ENCODE measurements around the gene TRPC5OS.

DNA sequence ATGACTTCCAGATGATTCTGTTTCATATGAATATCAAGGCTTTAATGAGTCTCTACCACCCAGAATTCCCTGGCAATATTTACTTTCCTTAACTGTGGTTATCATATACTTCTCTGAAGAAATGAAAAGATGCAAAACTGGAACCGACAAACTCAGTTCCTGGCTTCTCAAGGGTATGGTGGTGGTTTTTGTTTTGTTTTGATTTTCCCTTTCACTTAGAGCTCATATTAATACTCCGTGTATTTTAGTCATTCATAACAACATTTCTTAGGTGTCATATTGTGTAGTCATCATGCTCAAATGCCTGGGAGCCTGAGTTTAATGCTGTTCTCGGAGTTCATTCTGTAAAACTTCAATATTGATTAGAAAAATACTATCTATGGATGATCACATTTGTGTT, 665 bp downstream of the TRPC5OS start:
- no peak for TF ChIP-seq POLR2A (IDR thresholded peaks at IDR 0.05; ENCODE audit: control extremely low read depth in 1 of 2, low read depth in 2 of 2, low read length in 2 of 2)
- TF ChIP-seq CBX5 (IDR thresholded peaks at IDR 0.05; ENCODE audit: low read depth, low read length), result no peak
- TF ChIP-seq, protein P1, sequence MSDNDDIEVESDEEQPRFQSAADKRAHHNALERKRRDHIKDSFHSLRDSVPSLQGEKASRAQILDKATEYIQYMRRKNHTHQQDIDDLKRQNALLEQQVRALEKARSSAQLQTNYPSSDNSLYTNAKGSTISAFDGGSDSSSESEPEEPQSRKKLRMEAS (IDR thresholded peaks at IDR 0.05), result no peak
- TF ChIP-seq, protein P2, sequence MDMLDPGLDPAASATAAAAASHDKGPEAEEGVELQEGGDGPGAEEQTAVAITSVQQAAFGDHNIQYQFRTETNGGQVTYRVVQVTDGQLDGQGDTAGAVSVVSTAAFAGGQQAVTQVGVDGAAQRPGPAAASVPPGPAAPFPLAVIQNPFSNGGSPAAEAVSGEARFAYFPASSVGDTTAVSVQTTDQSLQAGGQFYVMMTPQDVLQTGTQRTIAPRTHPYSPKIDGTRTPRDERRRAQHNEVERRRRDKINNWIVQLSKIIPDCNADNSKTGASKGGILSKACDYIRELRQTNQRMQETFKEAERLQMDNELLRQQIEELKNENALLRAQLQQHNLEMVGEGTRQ (IDR thresholded peaks at IDR 0.05; ENCODE audit: low read length), result no peak
- TF ChIP-seq, protein P3, sequence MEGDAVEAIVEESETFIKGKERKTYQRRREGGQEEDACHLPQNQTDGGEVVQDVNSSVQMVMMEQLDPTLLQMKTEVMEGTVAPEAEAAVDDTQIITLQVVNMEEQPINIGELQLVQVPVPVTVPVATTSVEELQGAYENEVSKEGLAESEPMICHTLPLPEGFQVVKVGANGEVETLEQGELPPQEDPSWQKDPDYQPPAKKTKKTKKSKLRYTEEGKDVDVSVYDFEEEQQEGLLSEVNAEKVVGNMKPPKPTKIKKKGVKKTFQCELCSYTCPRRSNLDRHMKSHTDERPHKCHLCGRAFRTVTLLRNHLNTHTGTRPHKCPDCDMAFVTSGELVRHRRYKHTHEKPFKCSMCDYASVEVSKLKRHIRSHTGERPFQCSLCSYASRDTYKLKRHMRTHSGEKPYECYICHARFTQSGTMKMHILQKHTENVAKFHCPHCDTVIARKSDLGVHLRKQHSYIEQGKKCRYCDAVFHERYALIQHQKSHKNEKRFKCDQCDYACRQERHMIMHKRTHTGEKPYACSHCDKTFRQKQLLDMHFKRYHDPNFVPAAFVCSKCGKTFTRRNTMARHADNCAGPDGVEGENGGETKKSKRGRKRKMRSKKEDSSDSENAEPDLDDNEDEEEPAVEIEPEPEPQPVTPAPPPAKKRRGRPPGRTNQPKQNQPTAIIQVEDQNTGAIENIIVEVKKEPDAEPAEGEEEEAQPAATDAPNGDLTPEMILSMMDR (IDR thresholded peaks at IDR 0.05; ENCODE audit: control extremely low read depth in 1 of 3, insufficient read depth in 1 of 3, low read depth in 1 of 3, low read length in 3 of 3), result no peak
- TF ChIP-seq TBP (IDR thresholded peaks at IDR 0.05; ENCODE audit: low read depth, low read length), result no peak
- TF ChIP-seq POLR2AphosphoS5 (IDR thresholded peaks at IDR 0.05; ENCODE audit: low read depth, low read length), result no peak
